IPS DF 19.7 (cell line): Measurements from ENCODE around the gene DCAF8.
"Not testable (repeated sequence)": the region's sequence is repeated elsewhere in the genome, so short reads cannot be mapped to it uniquely, and the experiment has no call there.

Experiments
- DNase-seq: peaks from one replicate; pipeline ENCODE4 v3.0.0-alpha.2; 2013; ENCODE audit warnings: low read depth, low spot score

Gene DCAF8

GRCh38 chr1:160261893-160262794 is at the start of gene DCAF8:
TSS of gene DCAF8 (minus strand) at chr1:160262549. CDS start at chr1:160244008, 18,541 bp downstream.
- peak; percentile 86 for DNase-seq

- no peak for DNase-seq
Measured at GRCh38 chr1:160309571-160309970, 47.2 kb upstream of the DCAF8 start.

GRCh38 chr1:160309185-160309557 is 46.8 kb upstream of the DCAF8 start:
- DNase-seq: no peak

- no peak for DNase-seq
Measured at GRCh38 chr1:160308451-160309184, 46.3 kb upstream of the DCAF8 start.

- DNase-seq: peak; percentile 56
Measured at GRCh38 chr1:160307118-160307791, 44.9 kb upstream of the DCAF8 start.

- DNase-seq: no peak
Measured at GRCh38 chr1:160300173-160300572, 37.8 kb upstream of the DCAF8 start.

- no peak for DNase-seq
Measured at GRCh38 chr1:160296036-160296435, 33.7 kb upstream of the DCAF8 start.

- DNase-seq: no peak
Measured at GRCh38 chr1:160293020-160293968, 30.9 kb upstream of the DCAF8 start.

GRCh38 chr1:160291248-160292220 is 29.2 kb upstream of the DCAF8 start:
- DNase-seq: no peak

- not testable (repeated sequence) for DNase-seq
Measured at GRCh38 chr1:160287769-160288168, 25.4 kb upstream of the DCAF8 start.

- DNase-seq: no peak
Measured at GRCh38 chr1:160285506-160285905, 23.2 kb upstream of the DCAF8 start.

- DNase-seq: peak; percentile 73
Measured at GRCh38 chr1:160284782-160285344, 22.5 kb upstream of the DCAF8 start, which contains the start of gene PEX19. TSS of gene PEX19 (minus strand) at chr1:160285133. CDS start at chr1:160285124, 9 bp downstream.

GRCh38 chr1:160284220-160284781 is 22.0 kb upstream of the DCAF8 start:
- no peak for DNase-seq

GRCh38 chr1:160282807-160283206 is 20.5 kb upstream of the DCAF8 start:
- no peak for DNase-seq

- DNase-seq: no peak
Measured at GRCh38 chr1:160277987-160278386, 15.6 kb upstream of the DCAF8 start.

GRCh38 chr1:160277330-160277729 is 15.0 kb upstream of the DCAF8 start:
- no peak for DNase-seq

- DNase-seq: no peak
Measured at GRCh38 chr1:160271025-160271424, 8.7 kb upstream of the DCAF8 start.

- no peak for DNase-seq
Measured at GRCh38 chr1:160267284-160267991, 5.1 kb upstream of the DCAF8 start.
